GM19463 (cell line): ENCODE measurements around the gene IFI35.
"Not testable (repeated sequence)": the region's sequence is repeated elsewhere in the genome, so short reads cannot be mapped to it uniquely, and the experiment has no call there.

Experiments
- ATAC-seq: cut with Tn5 transposase; IDR thresholded peaks from one replicate; pipeline ENCODE4 v1.9.1; 2021; ENCODE audit warnings: mild to moderate bottlenecking, moderate library complexity; ENCODE audit not compliant: unreplicated experiment

The IFI35 gene

GRCh38 chr17:43006639-43007551, at the start of gene IFI35:
Gene IFI35 (plus strand): TSS chr17:43006784. CDS start chr17:43006948, 164 bp downstream.
- ATAC-seq: peak; percentile 73

GRCh38 chr17:42964161-42964932, 42.2 kb upstream of the IFI35 start, which contains the start of gene AARSD1:
Gene AARSD1 (minus strand): TSS chr17:42964454. CDS start chr17:42964440, 14 bp downstream.
- ATAC-seq: peak; percentile 76

GRCh38 chr17:42967925-42968324, 38.7 kb upstream of the IFI35 start:
- ATAC-seq: no peak

GRCh38 chr17:42969001-42969581, 37.5 kb upstream of the IFI35 start:
- no peak for ATAC-seq

- ATAC-seq: no peak
Observed at GRCh38 chr17:42971589-42971988, 35.0 kb upstream of the IFI35 start.

GRCh38 chr17:42973323-42973722, 33.3 kb upstream of the IFI35 start:
- ATAC-seq: not testable (repeated sequence)

- ATAC-seq: no peak
Observed at GRCh38 chr17:42975265-42975664, 31.3 kb upstream of the IFI35 start.

GRCh38 chr17:42975701-42976100, 30.9 kb upstream of the IFI35 start:
- not testable (repeated sequence) for ATAC-seq

GRCh38 chr17:42979511-42980273, 26.9 kb upstream of the IFI35 start, which contains the start of gene PTGES3L:
Gene PTGES3L (minus strand): TSS chr17:42980080. CDS start chr17:42980053, 27 bp downstream.
- ATAC-seq: peak; percentile 38

- peak; percentile 70 for ATAC-seq
Observed at GRCh38 chr17:42980274-42980765, 26.3 kb upstream of the IFI35 start, which contains the start of gene RUNDC1. Gene RUNDC1 (plus strand): TSS chr17:42980565. CDS start chr17:42980577, 12 bp downstream.

GRCh38 chr17:42980766-42981397, 25.7 kb upstream of the IFI35 start:
- ATAC-seq: peak; percentile 27

- no peak for ATAC-seq
Observed at GRCh38 chr17:42982266-42982665, 24.3 kb upstream of the IFI35 start.

GRCh38 chr17:42985225-42985624, 21.4 kb upstream of the IFI35 start:
- no peak for ATAC-seq

GRCh38 chr17:42989141-42989540, 17.4 kb upstream of the IFI35 start:
- ATAC-seq: no peak

GRCh38 chr17:42989726-42990652, 16.6 kb upstream of the IFI35 start:
- ATAC-seq: no peak

- no peak for ATAC-seq
Observed at GRCh38 chr17:42991471-42991870, 15.1 kb upstream of the IFI35 start.

- no peak for ATAC-seq
Observed at GRCh38 chr17:42992872-42993271, 13.7 kb upstream of the IFI35 start.

- ATAC-seq: not testable (repeated sequence)
Observed at GRCh38 chr17:42993913-42994312, 12.7 kb upstream of the IFI35 start.
